GM08714 (cell line): ENCODE data around the gene SYNPO.
A peak's percentile ranks its signal among the peaks of the same experiment; 100 is the strongest.

Experiments used
- H3K4me3 ChIP-seq: fragments of 200-500 bp; sonication (Bioruptor generic); 2 replicates; pipeline ENCODE4 v1.5.1; 2014; ENCODE audit warnings: mild to moderate bottlenecking, low read length, inconsistent platforms
- ZNF274 ChIP-seq: IDR thresholded peaks from 2 replicates; pipeline ENCODE4 v1.6.1; 2012; ENCODE audit warnings: mild to moderate bottlenecking, low read depth, low read length

Gene SYNPO

DNA sequence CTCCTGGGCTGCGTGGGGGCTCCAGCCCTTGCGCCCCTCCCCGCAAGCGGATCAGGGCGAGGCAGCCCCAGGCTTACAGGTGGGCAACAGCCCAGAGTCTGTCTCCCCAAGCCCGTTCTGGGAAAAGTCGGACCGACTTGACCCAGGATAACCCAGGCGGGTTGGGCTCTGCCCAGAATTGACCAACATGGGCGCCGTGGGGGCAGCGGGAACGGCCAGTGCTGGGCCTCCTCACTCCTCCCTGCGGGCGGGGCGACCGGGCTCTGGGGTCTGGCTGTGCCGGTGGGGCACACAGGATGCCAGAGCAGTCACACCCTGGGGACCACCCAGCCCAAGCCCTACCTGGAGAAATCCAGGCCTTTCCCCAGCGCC lies 15.3 kb upstream of the SYNPO start:
- H3K4me3 ChIP-seq: peak overlapping the region; percentile 86
- TF ChIP-seq ZNF274: no peak

GRCh38 chr5:150625831-150626746 lies 14.4 kb upstream of the SYNPO start:
- no peak for TF ChIP-seq ZNF274
- H3K4me3 ChIP-seq: peak overlapping the region; percentile 86

DNA sequence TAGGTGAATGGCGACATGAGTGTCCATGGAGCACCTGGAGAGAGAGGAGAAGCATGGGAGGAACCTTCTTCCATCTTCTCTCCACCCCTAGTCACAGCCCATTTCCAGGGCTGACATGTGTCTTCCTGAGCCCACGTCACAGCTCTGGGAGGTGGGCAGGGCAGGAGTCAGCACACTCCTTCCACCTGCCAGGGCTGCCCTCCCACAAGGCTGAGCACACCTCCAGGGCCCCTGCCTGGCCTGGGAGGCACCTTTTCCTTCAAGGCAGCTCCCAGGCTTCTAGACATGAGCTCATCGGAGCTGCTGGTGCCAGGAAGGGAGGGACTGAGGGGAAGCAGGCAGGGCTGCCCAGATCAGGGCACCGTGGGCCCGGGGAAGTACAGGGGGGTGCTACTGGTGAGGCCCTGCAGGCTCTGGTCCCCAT lies 13.6 kb upstream of the SYNPO start:
- TF ChIP-seq ZNF274: no peak
- H3K4me3 ChIP-seq: peak overlapping the region; percentile 86; the same call in 1 of the 2 replicates

GRCh38 chr5:150627731-150628545 lies 12.5 kb upstream of the SYNPO start:
- TF ChIP-seq ZNF274: no peak
- H3K4me3 ChIP-seq: no peak overlapping the region

GRCh38 chr5:150628936-150629485 lies 11.4 kb upstream of the SYNPO start:
- H3K4me3 ChIP-seq: no peak overlapping the region
- TF ChIP-seq ZNF274: no peak

DNA sequence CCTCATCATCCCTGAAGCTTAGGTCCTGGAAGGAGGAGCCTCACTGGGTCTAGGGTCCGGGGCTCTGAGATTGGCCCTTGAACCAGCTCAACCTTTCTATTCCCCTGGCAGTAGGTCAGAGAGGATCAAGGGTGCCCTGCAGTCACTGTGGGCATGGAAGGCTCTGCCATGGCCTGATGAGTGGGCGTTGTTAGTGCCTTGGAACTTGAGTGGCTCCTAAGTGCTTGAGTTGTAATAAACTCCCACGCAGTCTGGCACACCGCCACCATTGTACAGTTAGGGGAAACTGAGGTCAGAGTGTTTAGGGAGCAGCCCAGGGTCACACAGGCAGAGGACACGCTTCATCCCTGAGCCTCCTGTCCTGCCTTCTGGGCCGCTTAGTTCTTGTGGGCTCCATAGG lies 10.4 kb upstream of the SYNPO start:
- no peak for TF ChIP-seq ZNF274
- no peak overlapping the region for H3K4me3 ChIP-seq

- TF ChIP-seq ZNF274: no peak
- no peak overlapping the region for H3K4me3 ChIP-seq
These were observed 9.8 kb upstream of the SYNPO start for GRCh38 chr5:150630461-150631325.

- H3K4me3 ChIP-seq: no peak overlapping the region
- TF ChIP-seq ZNF274: no peak
These were observed 9.1 kb upstream of the SYNPO start for GRCh38 chr5:150631326-150631701.

DNA sequence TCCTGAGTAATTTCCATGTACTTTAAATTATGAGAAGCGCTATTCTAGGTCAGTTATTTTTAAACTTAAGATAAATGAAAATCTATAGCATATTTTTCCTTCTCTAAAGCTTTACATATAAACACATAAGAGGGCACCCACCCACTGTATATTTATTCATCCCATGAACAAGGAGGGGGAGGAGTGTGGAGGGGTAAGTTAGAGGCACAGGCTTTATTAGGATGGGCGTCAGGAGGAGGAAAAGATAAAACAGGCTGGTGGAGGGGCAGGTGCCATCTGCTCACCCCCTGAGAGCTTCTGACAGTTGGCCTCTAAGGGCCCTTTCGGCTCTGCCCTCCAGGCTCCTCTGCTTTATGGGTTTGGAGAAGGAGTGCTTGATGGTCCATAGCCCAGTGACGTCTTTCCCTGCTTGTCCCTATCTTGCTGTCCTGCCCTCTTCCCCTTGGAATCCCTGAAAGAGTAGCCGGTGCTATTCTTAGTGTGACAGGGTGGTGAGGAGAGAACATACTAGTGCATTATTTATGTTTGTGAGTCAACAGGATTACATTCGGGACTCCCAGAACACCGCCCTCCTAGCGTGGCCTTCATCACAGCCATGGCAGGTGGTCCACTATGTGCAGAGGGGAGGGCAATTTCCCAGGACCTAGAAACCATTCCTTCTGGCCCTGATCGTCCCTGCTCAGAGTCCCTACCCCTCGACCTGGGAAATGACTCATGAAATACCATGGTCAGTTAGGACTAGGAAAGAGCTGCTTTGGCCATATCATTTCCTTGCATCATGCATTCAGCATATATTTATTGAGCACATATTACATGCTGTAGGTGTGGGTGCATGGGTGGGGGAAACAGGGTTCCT lies 7.9 kb upstream of the SYNPO start:
- no peak for TF ChIP-seq ZNF274
- H3K4me3 ChIP-seq: no peak overlapping the region

DNA sequence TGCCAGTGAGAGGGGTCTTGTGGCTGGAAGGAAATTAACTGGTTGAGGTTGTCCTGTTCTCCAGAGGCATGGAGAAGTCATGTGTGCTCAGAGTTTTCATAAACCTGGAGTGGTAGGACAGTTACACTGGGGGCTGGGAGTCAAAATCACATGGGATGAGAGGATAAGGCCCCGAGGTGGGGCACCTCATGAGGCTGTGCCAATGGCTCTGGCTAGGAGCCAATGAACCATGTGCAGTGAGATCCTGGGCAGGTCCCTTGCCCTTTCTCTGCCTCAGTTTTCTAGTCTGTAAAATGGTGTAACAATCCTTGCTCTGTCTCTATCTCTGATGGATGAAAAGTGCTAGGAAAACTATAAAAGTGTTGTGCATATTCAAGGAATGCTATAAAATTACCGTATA lies 7.0 kb upstream of the SYNPO start:
- no peak for TF ChIP-seq ZNF274
- H3K4me3 ChIP-seq: no peak overlapping the region

- no peak for TF ChIP-seq ZNF274
- H3K4me3 ChIP-seq: no peak overlapping the region
These were observed 3.8 kb upstream of the SYNPO start for GRCh38 chr5:150636391-150637244.
